Activated CD4-positive, alpha-beta T cell treated with anti-CD3 and anti-CD28 coated beads, Interleukin-2, amount 50 U/mL, for 4 hours (primary cell): ENCODE results near the gene NPAS3.
"Not testable (repeated sequence)": the region's sequence is repeated elsewhere in the genome, so short reads cannot be mapped to it uniquely, and the experiment has no call there.

Source experiments
- DNase-seq, 2 experiments: peaks; one replicate each; pipeline ENCODE4 v3.0.0-alpha.2; 2020

The NPAS3 gene

GRCh38 chr14:33085799-33086198, 147.1 kb downstream of the NPAS3 start:
- DNase-seq = no peak

GRCh38 chr14:33088274-33088673, 149.6 kb downstream of the NPAS3 start:
- not testable (repeated sequence) for DNase-seq

DNA sequence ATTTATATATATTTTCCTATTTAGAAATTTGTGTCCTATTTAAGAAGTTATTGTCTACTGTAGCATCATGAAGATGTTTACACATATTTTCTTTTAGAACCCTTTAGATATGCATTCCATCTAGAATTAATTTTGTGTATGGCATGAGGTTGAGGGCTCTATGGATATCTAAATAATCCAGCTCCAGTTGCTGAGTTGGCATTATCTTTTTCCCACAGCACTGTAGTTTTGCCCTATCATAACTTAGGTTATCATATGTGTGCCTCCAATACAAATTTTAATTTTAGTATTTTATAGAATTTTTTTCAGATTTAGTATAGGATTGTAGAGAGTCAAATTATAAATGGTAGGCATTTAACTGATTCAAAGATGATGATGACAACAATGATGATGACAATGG, 159.3 kb downstream of the NPAS3 start:
- DNase-seq = no peak

DNA sequence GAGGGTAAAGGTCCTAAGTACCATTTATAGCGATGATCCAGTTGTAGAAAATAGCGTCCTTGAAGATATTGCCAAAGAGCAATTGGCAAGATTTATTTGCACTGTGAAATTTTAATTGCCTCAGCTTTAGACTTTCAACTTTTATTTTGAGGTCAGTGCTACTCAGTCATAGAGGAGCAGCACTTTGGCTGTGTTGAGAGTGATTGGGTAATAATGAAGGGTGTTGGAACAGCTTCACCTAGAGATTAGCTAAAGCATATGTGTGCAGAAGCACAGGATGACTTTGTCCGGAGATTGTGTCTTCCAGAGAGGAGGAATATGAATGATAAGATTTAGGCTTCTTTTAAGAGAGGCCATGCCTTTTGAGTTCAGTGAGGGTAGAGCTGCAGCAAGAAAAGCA, 164.8 kb downstream of the NPAS3 start:
- DNase-seq = no peak

DNA sequence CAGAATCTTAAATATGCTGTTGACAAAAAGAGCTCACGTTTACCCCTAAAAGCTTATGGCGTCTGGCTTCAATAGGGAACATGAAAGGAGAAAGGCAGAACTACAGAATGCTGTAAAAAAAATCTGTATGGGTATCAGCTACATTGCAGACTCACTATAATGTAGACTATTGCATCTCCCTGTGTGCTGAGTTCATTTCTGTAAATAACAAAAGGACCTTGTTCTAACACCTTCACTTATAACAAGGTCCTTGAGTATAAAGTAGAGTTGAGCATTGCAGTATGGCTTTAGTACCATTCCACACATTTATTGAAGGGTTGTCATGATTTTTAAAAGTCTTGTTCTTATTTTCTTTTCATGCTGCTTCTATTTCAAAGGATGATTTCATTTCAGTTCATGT, 165.3 kb downstream of the NPAS3 start:
- no peak for DNase-seq

GRCh38 chr14:33110737-33111443, 172.2 kb downstream of the NPAS3 start:
- no peak for DNase-seq

- DNase-seq = no peak
Observed at GRCh38 chr14:33114331-33114730, 175.7 kb downstream of the NPAS3 start.

GRCh38 chr14:33118668-33119067, 180.0 kb downstream of the NPAS3 start:
- DNase-seq = no peak

DNA sequence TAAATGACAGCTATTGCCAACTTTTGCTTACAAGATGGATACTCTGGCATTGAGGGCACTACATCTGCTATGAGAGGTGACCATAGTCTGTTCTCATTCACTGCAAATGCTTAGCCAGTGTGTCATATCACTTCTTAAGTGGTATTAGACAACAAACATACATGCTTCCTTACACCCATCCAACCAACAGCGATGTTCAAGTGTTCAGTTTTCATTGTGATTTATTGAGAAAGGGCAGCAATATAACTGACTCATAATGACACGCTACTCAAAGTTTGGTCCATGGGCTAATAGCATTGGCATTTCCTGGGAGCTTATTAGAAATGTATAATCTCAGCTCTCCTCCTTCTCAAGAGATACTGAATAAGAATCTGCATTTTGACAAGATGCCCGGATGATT, 181.7 kb downstream of the NPAS3 start:
- no peak for DNase-seq

GRCh38 chr14:33120966-33121365, 182.3 kb downstream of the NPAS3 start:
- no peak for DNase-seq

DNA sequence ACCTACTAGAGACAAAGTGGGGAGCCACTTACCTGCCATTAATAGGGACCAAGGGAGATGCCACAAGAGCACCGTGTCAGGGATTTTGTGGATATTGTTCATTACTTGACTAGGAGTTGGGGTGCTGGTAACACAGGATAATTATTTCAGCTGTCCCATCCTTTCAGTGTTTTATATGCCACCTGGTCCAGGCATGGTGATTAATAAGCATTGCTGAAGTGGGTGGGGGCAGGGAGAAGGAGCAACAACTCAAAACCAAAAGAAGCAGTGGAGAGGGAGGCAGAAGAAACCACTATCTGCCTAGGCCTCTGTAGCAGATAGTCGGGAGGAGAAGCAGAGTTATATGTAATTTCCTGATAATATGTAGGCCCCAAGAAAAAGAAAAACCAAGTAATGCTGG, 184.6 kb downstream of the NPAS3 start:
- DNase-seq = no peak

DNA sequence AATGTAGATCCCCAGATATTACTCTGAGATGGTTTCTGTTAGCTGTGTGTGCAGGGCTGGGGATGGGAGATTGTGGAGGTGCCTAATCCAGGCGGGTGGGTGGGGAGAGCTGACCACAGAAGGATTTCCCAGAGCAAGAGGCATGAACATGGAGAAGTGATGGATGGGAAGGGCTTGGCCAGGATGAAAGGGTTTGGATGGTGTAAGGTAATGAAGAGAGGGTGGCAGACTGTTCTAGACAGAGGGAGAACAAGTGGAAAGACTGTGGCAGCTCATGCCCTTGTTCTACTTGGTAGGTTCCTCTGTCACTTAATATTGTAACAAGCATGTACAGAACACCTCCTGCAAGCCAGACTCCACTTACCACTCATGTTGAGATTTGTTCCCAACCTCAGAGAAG, 187.8 kb downstream of the NPAS3 start:
- no peak for DNase-seq

- DNase-seq = no peak
Observed at GRCh38 chr14:33127531-33127930, 188.9 kb downstream of the NPAS3 start.

- no peak for DNase-seq
Observed at GRCh38 chr14:33131801-33132200, 193.1 kb downstream of the NPAS3 start.

DNA sequence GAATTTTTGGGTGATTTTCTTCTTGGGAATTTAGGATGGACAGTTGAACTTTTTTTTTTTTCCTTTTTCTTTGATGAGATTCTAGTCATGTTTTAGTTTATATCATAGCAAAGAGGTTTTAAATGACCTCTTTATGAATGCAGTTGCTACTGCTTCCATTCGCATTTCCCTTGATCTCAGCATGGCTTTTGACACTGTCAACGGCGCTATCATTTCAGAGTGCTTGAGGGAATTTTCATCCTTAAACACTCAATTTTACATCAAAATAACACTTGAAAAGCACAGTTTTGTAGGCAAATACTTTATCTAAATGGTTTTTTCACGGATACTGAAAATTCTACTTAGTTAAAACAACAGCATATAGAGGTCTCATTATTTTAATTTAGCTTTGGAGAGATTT, 195.5 kb downstream of the NPAS3 start:
- no peak for DNase-seq

- no peak for DNase-seq
Observed at GRCh38 chr14:33134975-33135374, 196.3 kb downstream of the NPAS3 start.

GRCh38 chr14:33150666-33151428, 212.2 kb downstream of the NPAS3 start:
- no peak for DNase-seq

DNA sequence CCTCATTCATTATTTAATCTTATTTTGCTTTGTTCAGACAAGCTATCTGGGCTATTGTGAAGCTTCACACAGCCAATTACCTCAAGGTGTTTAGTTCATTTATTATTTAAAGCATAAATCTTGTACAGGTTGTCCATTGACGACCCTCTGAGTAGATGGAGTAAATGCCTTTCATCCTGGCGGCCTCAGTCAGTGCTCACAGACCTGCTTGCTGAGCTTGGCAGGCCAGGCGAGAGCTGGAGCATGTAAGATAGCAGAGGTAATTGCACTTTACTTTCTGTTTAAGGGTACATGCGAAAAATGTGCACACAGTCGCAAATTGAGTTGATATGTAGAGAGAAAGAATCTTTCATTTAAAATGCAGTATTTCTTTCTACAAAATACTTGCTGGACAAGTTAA, 224.4 kb downstream of the NPAS3 start:
- no peak for DNase-seq

GRCh38 chr14:33163600-33163999, 224.9 kb downstream of the NPAS3 start:
- DNase-seq = no peak

GRCh38 chr14:33165144-33165925, 226.7 kb downstream of the NPAS3 start:
- no peak for DNase-seq

DNA sequence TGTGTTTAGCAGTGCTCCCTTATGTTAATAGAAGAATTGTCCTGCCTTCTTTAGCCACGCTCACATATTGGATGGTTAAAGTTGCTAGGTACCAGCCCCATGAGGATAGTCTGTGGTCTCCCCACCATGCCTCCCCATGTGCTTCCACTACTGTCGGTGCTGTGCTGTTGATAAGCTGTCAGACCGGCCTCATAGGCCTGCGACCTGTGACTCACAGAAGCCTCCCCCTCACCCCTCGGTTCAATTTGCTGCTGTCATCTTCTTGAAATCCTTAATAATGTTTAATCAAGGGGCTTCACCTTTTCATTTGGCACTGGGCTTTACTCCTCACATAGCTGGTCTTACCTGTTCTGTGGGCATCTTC, 227.2 kb downstream of the NPAS3 start:
- no peak for DNase-seq

DNA sequence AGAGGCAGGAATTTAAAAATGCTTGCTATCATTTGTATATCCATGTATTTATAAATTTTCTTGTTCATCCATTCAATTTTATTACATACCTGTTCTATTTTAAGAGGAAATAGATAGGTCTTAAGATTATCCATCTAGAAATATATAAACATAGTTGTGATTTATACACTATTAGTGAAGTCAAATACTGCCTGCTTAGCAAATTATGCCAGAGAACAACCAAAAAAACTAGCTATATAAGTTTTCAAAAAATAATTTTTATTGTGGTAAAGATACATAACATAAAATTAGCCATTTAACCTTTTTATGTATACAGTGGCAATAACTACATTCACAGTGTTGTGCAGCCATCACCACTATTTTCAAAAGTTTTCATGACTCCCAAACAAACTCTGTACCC, 237.3 kb downstream of the NPAS3 start:
- no peak for DNase-seq

GRCh38 chr14:33184587-33184986, 245.9 kb downstream of the NPAS3 start:
- DNase-seq = no peak

GRCh38 chr14:33186656-33187055, 248.0 kb downstream of the NPAS3 start:
- DNase-seq = no peak
